ENCODE results near the gene GNB5. TPM values are rescaled to one million over a fixed set of nuclear protein-coding genes. Genes with fewer than 3 reads are reported as not detected.
"Not testable (repeated sequence)": the region's sequence is repeated elsewhere in the genome, so short reads cannot be mapped to it uniquely, and the experiment has no call there.

The GNB5 gene
- total RNA-seq = 57.4 and 64.2 TPM in 2 replicates

GRCh38 chr15:52191207-52191606 is at the start of gene GNB5:
Gene GNB5, minus strand, starts transcription at chr15:52191392. Its CDS starts 6,716 bp downstream, at chr15:52184676.
- Mint-ChIP-seq H3K27ac (no peak within 1 kb of the TSS), H3K9me3 (no peaks in the 10 kb centered on the region), H3K4me1 (no peaks in the 10 kb centered on the region), H3K36me3 (ENCODE audit: low read depth) (peaks cover 2% of the 10 kb centered on the region), H3K27me3 (no peaks in the 10 kb centered on the region), H3K4me3 (no peak within 1 kb of the TSS)
- POLR2A ChIA-PET = no interaction called here
- ATAC-seq (ENCODE audit: low read depth) = no peak
- intact Hi-C loops (cut with micrococcal nuclease) = no loop called here
- CTCF ChIA-PET = interaction anchor here (1.0 kb wide), 2 partner anchors 17 to 26 kb away, joined by 3 to 4 read pairs; no protein-coding TSS in a partner anchor
- DNase-seq = no peak
- TF ChIP-seq CTCF (IDR thresholded peaks at IDR 0.05) = no peak

GRCh38 chr15:52240166-52240565 is 49.0 kb upstream of the GNB5 start:
- DNase-seq = no peak
- no peaks in the 10 kb centered on the region for H3K36me3 Mint-ChIP-seq (ENCODE audit: low read depth)
- TF ChIP-seq CTCF (IDR thresholded peaks at IDR 0.05) = no peak
- POLR2A ChIA-PET = interaction anchor here (1.2 to 13.2 kb wide), 3 partner anchors 11 to 59 kb away, joined by 3 to 297 read pairs (median 3); no protein-coding TSS in a partner anchor
- H3K9me3 Mint-ChIP-seq = no peaks in the 10 kb centered on the region
- no peak overlapping the region for H3K27ac Mint-ChIP-seq
- no peaks in the 10 kb centered on the region for H3K27me3 Mint-ChIP-seq
- no peak overlapping the region for H3K4me3 Mint-ChIP-seq
- intact Hi-C loops (cut with micrococcal nuclease) = no loop called here
- H3K4me1 Mint-ChIP-seq = peaks cover 55% of the 10 kb centered on the region
- CTCF ChIA-PET = no interaction called here
- no peak for ATAC-seq (ENCODE audit: low read depth)

DNA sequence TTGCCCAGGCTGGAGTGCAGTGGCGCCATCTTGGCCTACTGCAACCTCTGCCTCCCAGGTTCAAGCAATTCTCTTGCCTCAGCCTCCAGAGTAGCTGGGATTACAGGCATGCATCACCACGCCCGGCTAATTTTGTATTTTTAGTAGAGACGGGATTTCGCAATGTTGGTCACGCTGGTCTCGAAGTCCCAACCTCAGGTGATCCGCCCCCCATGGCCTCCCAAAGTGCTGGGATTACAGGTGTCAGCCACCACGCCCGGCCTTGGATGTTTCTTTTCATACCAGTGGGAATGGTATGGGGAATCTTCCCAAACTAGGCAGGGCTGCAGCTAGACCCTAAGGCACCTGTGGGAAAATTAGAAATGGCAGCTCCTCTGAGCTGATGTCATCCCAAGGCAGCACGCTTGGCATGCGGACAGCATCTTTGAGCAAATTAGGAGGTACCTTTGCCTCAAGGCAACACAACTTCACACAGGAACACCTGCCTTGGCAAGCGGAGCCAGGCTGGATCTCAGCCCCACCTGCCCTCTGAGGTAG is 47.9 kb upstream of the GNB5 start:
- H3K4me1 Mint-ChIP-seq = peaks cover 58% of the 10 kb centered on the region
- POLR2A ChIA-PET = interaction anchor here (13.2 kb wide), 1 partner anchor 16 kb away, joined by 297 read pairs; no protein-coding TSS in a partner anchor

DNA sequence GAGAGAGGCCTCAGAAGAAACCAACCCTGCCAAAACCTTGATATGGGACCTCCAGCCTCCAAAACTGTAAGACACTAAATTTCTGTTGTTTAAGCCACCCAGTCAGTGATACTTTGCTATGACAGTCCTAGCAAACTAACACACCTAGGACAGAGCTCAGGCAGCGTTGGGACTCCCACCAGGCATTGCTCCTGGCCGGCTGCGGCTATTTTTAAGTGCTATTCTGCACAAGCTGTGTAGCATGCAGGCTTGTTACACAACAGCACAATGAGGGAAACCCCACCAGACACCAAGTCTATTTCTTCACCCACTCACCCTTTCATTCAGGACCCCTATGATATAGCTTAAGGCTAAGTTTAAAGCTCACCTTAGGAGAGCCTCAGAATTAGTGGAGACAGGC is 47.0 kb upstream of the GNB5 start:
- no peak overlapping the region for H3K4me3 Mint-ChIP-seq
- no peak for DNase-seq
- ChIA-PET CTCF (interaction anchor here (0.8 to 2.5 kb wide), 2 partner anchors 17 to 19 kb away, joined by 3 to 10 read pairs; no protein-coding TSS in a partner anchor), POLR2A (interaction anchor here (1.0 to 13.2 kb wide), 3 partner anchors 8 to 58 kb away, joined by 3 to 297 read pairs (median 4); no protein-coding TSS in a partner anchor)
- no peaks in the 10 kb centered on the region for H3K27me3 Mint-ChIP-seq
- no peak for TF ChIP-seq CTCF (IDR thresholded peaks at IDR 0.05)
- intact Hi-C loops (cut with micrococcal nuclease) = no loop called here
- no peak for ATAC-seq (ENCODE audit: low read depth)
- peak overlapping the region; percentile 99 for H3K27ac Mint-ChIP-seq
- H3K4me1 Mint-ChIP-seq = peaks cover 60% of the 10 kb centered on the region
- H3K9me3 Mint-ChIP-seq = no peaks in the 10 kb centered on the region
- H3K36me3 Mint-ChIP-seq (ENCODE audit: low read depth) = no peaks in the 10 kb centered on the region

More for the DNA sequence above, 47.9 kb upstream of the GNB5 start:
- intact Hi-C loops (cut with micrococcal nuclease); DNase-seq; H3K36me3 Mint-ChIP-seq (ENCODE audit: low read depth); H3K27me3 Mint-ChIP-seq; ATAC-seq (ENCODE audit: low read depth); H3K27ac Mint-ChIP-seq; H3K4me3 Mint-ChIP-seq; H3K9me3 Mint-ChIP-seq: not testable (repeated sequence)
- CTCF ChIA-PET = interaction anchor here (2.5 kb wide), 1 partner anchor 16 kb away, joined by 10 read pairs; no protein-coding TSS in a partner anchor

DNA sequence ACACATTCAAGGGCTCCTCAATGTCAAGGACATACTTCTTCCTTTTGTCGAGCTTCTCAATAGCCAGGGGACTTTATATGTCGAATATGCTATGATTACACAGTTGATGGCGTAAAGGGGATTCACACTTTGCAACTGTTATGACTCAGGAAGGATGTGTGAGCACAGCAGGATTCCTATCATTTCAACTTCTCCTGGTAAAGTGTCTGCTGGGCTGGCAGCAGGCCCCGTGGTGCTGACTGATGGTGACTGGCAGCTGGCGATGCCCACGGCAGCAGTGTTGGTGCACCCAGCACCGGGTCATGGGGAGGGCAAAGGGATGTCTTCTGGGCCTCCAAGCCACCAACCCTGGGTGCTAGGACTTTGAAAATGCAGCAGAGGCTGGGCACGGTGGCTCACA is 44.8 kb upstream of the GNB5 start:
- Mint-ChIP-seq H3K9me3 (no peaks in the 10 kb centered on the region), H3K4me3 (peak overlapping the region; percentile 75), H3K27me3 (no peaks in the 10 kb centered on the region), H3K4me1 (peaks cover 70% of the 10 kb centered on the region), H3K36me3 (ENCODE audit: low read depth) (no peaks in the 10 kb centered on the region), H3K27ac (peak overlapping the region; percentile 99)
- DNase-seq = no peak
- ATAC-seq (ENCODE audit: low read depth) = peak; percentile 23
- POLR2A ChIA-PET = interaction anchor here (1.0 to 14.3 kb wide), 13 partner anchors 9 to 500 kb away, joined by 3 to 297 read pairs (median 7); partner anchors contain the start of gene ATOSA
- CTCF ChIA-PET = interaction anchor here (1.0 to 2.2 kb wide), 10 partner anchors 8 to 97 kb away, joined by 3 to 12 read pairs (median 5); no protein-coding TSS in a partner anchor
- intact Hi-C loops (cut with micrococcal nuclease) = no loop called here
- TF ChIP-seq CTCF (IDR thresholded peaks at IDR 0.05) = no peak
